GM12878 (cell line): ENCODE data around the gene TTC38. TPM values are rescaled to one million over a fixed set of nuclear protein-coding genes. Genes with fewer than 3 reads are reported as not detected.

ENCODE experiments used
- ATAC-seq: fragments of 200-7000 bp; cut with Tn5 transposase; 3 replicates; pipeline ENCODE4 v1.9.1; 2020; ENCODE audit warnings: mild to moderate bottlenecking, moderate library complexity
- BruUV-seq: library from RNA; stranded (reverse); fragments of 400-500 nt; replicated peaks from 2 replicates; lab custom pipeline; 2021; lab: Mats Ljungman, UMichigan
- CTCF ChIA-PET: fragments of 300-600 bp; sonication (Branson Sonifier 250); formaldehyde crosslinking; extraction: SDS; loops from one replicate; lab custom pipeline; 2021; ENCODE audit warnings: inconsistent platforms; lab: Yijun Ruan, JAX
- POLR2A ChIA-PET: fragments of 350-600 bp; formaldehyde crosslinking; extraction: SDS; loops from one replicate; lab custom pipeline; 2021; ENCODE audit warnings: inconsistent platforms; lab: Charles Lee
- RAD21 ChIA-PET: fragments of 300-600 bp; sonication (Branson Sonifier 250); formaldehyde crosslinking; loops from one replicate; lab custom pipeline; 2023; ENCODE audit warnings: antibody characterized with exemption; ENCODE audit not compliant: unreplicated experiment; lab: Charles Lee
- SMC1A ChIA-PET: fragments of 300-600 bp; sonication (Branson Sonifier 250); formaldehyde crosslinking; loops from one replicate; lab custom pipeline; 2023; ENCODE audit not compliant: unreplicated experiment, uncharacterized antibody; lab: Charles Lee
- DNase-seq: peaks from one replicate; pipeline ENCODE4 v3.0.0-alpha.2; 2011; ENCODE audit warnings: low read depth, low spot score
- FAIRE-seq: peaks from 3 replicates; lab custom pipeline; 2011; peaks lifted over from hg19 to GRCh38; lab: Jason Lieb, UNC
- H2AFZ ChIP-seq: 2 replicates; pipeline ENCODE4 v1.6.0; 2011; ENCODE audit warnings: low read depth, low read length, control low read depth; ENCODE audit not compliant: control insufficient read depth
- H3K27ac ChIP-seq: 2 replicates; pipeline ENCODE4 v1.5.1; 2011; ENCODE audit warnings: control low read depth; ENCODE audit not compliant: control insufficient read depth, insufficient read depth
- H3K27me3 ChIP-seq, 2 experiments: replicated peaks in 1 of 2; 2 replicates each; pipeline versions ENCODE4 v1.6.0 to v1.6.1; 2011; ENCODE audit warnings: low read length in 1 of 2; ENCODE audit not compliant: control insufficient read depth in 2 of 2, insufficient read depth in 2 of 2
- H3K36me3 ChIP-seq, 2 experiments: 2 replicates each; pipeline ENCODE4 v1.5.1; 2011; ENCODE audit warnings: low read length in 1 of 2; ENCODE audit not compliant: control insufficient read depth in 2 of 2, insufficient read depth in 2 of 2
- H3K4me1 ChIP-seq: 2 replicates; pipeline ENCODE4 v1.6.1; 2011; ENCODE audit warnings: mild to moderate bottlenecking, low read length, moderate library complexity, mixed read lengths; ENCODE audit not compliant: control insufficient read depth, insufficient read depth
- H3K4me2 ChIP-seq: 2 replicates; pipeline ENCODE4 v1.6.0; 2011; ENCODE audit warnings: control low read depth; ENCODE audit not compliant: control insufficient read depth, insufficient read depth
- H3K4me3 ChIP-seq: fragments of 200-600 bp; sonication (generic); 2 replicates; pipeline ENCODE4 v1.5.1; 2016
- H3K79me2 ChIP-seq: 2 replicates; pipeline ENCODE4 v1.6.0; 2011; ENCODE audit warnings: low read length; ENCODE audit not compliant: control insufficient read depth, insufficient read depth
- H3K9ac ChIP-seq: 2 replicates; pipeline ENCODE4 v1.8.0; 2011; ENCODE audit warnings: low read length, control low read depth, mixed read lengths; ENCODE audit not compliant: control insufficient read depth, insufficient read depth
- H3K9me3 ChIP-seq: replicated peaks from 3 replicates; pipeline ENCODE4 v1.5.1; 2011; ENCODE audit warnings: mild to moderate bottlenecking, low read length; ENCODE audit not compliant: control insufficient read depth, insufficient read depth
- H4K20me1 ChIP-seq: 2 replicates; pipeline ENCODE4 v1.6.0; 2011; ENCODE audit not compliant: control insufficient read depth, insufficient read depth
- POLR2A ChIP-seq: IDR thresholded peaks from 2 replicates; pipeline ENCODE4 v1.6.1; 2011; ENCODE audit warnings: low read depth, mild to moderate bottlenecking, low read length
- REST ChIP-seq: IDR thresholded peaks from 2 replicates; pipeline ENCODE4 v1.6.1; 2012; ENCODE audit warnings: mild to moderate bottlenecking, low read depth, low read length
- RUNX3 ChIP-seq: IDR thresholded peaks from 2 replicates; pipeline ENCODE4 v1.6.1; 2012; ENCODE audit warnings: low read length, inconsistent platforms
- USF1 ChIP-seq: IDR thresholded peaks from 2 replicates; pipeline ENCODE4 v1.6.1; 2011; ENCODE audit warnings: borderline replicate concordance, low read depth, mild to moderate bottlenecking, moderate library complexity, mixed read lengths, low read length; ENCODE audit not compliant: insufficient read depth; ENCODE audit errors: extremely low read length
- WGBS: methylation state at CpG from one replicate; pipeline ENCODE4 v1.1.6; 2016; ENCODE audit warnings: low lambda C conversion rate; ENCODE audit not compliant: insufficient replicate concordance, insufficient coverage; ENCODE audit errors: missing lambda C conversion rate; 5-methylcytosine and 5-hydroxymethylcytosine counted together
- in situ Hi-C: fragments of 300-500 bp; cut with MboI; formaldehyde crosslinking; loops from 9 replicates; pipeline ENCODE4 v1.14.3; 2018; ENCODE audit warnings: mixed read lengths
- intact Hi-C: fragments of 100-400 bp; cut with micrococcal nuclease; formaldehyde crosslinking; loops from one replicate; pipeline ENCODE4 v1.14.2; 2022; ENCODE audit not compliant: unreplicated experiment
- polyA plus RNA-seq, 11 experiments: library from polyadenylated mRNA; depleted of rRNA in 4 of 11; unstranded in 6 of 11; stranded (reverse) in 5 of 11; fragments of >200 nt; fragmentation: Nextera tagmentation in 4 of 11; fragmentation: Illumina TruSeq in 1 of 11; extraction: Ambion mirVana in 4 of 11; extraction: Trizol in 1 of 11; gene quantifications; 1 replicate in 1 of 11; 2 replicates in 10 of 11; pipeline versions ENCODE4 v1.2.1 to v1.2.3, GENCODE V29; 2011 to 2016; ENCODE audit warnings: inconsistent platforms in 2 of 11, missing spikeins in 2 of 11, low read depth in 1 of 11
- total RNA-seq, 4 experiments: library from RNA; depleted of rRNA in 3 of 4; stranded (reverse); fragments of >200 nt in 3 of 4; fragmentation: Illumina TruSeq in 1 of 4; extraction: Trizol in 1 of 4; gene quantifications; 2 replicates each; pipeline versions ENCODE4 v1.2.1 to v1.2.3, GENCODE V29; 2013 to 2021

TTC38 gene
- total and polyA plus RNA-seq, 10 of the 15 experiments (the other 5 are each of a cell fraction or from before 2014, with no cell fraction given), result 0.58 to 39.9 (median 13.0) TPM

- POLR2A ChIA-PET, result interaction anchor here (0.6 to 1.2 kb wide), 4 partner anchors 8 to 21 kb away, joined by 3 to 5 read pairs (median 4); partner anchors contain the start of gene TTC38
- Histone ChIP-seq H3K27ac (peak overlapping the region; percentile 86; the same call in 1 of the 2 replicates), H3K4me2 (peak overlapping the region; percentile 99; the same call in 1 of the 2 replicates), H3K79me2 (peaks cover 17% of the 10 kb centered on the region), H3K9ac (no peak overlapping the region), H3K4me3 (no peak overlapping the region)
- DNase-seq, result no peak
- WGBS, result 91% methylated on average over 33 of the region's 33 CpGs
- no peak for FAIRE-seq
- intact Hi-C loops, result no loop called here
- no TSS peak for BruUV-seq
- TF ChIP-seq USF1 (no peak), RUNX3 (no peak), POLR2A (peak; percentile 21; the same call in 1 of the 2 replicates), REST (no peak)
- TF ChIP-seq, all 136 proteins: peak for 1
- no peak for ATAC-seq
- Histone ChIP-seq H3K27me3 (no peaks in the 10 kb centered on the region), H3K4me1 (peaks cover 33% of the 10 kb centered on the region), H2AFZ (no peak overlapping the region), H3K9me3 (no peaks in the 10 kb centered on the region; the same call in 2 of the 3 replicates), H4K20me1 (no peaks in the 10 kb centered on the region), H3K36me3 (peaks cover 3 to 8% of the 10 kb centered on the region in 2 experiments; a peak in 3 of 4 replicates)
- ChIA-PET SMC1A (interaction anchor here (1.0 to 1.5 kb wide), 2 partner anchors 20 to 167 kb away, joined by 3 to 4 read pairs; no protein-coding TSS in a partner anchor), RAD21 (no interaction called here), CTCF (no interaction called here)
- in situ Hi-C loops, result no loop called here
Measured at GRCh38 chr22:46289244-46289891, 21.6 kb downstream of the TTC38 start.
